NCI-H524 treated with DMSO at 0.1 percent for 48 hours (cell line): Measurements from ENCODE around the gene BTBD8.

Source experiments
- DNase-seq: peaks from one replicate; lab custom pipeline; 2025; lab: John Stamatoyannopoulos, UW

Gene BTBD8

DNA sequence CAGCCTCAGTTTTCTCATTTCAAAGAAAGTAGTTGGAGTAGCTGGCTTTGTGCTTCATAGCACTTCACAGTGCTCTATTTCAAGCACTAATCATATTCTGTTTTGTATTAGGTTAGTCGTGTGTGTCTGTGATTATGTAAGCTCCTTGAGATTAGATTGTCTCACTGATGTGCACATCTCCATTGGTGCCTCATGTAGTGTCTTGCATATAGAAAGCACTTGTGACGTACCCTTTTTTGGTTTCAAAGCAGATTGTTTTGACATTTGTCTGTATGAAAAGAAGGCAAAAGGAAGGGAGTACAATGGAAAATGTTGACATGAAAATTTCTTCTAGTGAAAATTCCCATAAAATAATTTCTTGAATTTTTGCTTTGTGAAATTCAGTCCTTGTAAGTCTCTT is 13.9 kb downstream of the BTBD8 start:
- no peak for DNase-seq

DNA sequence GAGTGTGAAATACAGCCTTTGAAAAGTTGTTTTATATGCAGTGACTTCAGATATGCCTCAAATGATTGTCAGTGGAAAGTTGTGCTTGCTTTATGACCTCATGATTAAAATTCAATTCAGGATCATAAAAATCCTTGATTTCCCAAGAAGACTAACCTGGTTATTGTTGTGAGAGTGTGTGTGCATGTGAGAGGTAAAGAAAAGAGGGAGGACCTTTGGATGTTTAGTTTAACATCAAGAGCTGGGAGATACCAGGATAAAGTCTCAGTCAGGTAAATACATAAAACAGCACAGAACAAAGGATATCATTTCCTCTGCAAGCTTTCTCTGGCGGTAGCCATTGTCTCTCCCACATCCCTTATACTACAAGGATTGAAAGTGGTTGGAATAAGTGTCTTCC is 14.4 kb downstream of the BTBD8 start:
- no peak for DNase-seq

DNA sequence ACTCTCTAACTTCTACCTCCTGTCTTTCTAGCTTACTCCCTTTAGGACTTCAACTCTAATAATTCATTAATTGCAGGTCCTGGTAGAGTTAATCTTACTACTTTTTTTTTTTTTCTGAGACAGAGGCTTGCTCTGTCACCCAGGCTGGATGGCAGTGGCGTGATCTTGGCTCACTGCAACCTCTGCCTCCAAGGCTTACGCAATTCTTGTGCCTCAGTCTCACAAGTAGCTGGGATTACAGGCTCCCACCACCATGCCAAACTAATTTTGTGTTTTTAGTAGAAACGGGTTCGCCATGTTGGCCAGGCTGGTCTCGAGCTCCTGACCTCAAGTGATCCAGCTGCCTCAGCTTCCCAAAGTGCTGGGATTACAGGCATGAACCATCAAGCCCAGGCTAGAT is 15.7 kb downstream of the BTBD8 start:
- no peak for DNase-seq

DNA sequence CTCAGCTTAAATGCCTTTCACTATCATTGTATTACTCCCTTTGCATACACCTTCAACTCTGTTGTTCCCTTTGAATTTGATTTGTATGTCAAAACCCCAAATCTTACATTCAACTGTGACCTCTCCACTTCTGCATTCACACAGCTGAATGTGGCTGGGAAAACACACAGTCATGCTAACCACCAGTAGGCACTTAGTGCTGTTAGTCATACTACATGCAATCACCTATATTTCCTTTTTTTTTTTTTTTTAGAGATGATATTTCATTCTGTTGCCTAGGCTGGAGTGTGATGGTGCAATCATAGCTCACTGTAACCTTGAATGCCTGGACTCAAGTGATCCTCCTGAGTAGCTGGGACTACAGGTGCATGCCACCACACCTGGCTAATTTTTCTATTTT is 16.2 kb downstream of the BTBD8 start:
- DNase-seq: no peak

DNA sequence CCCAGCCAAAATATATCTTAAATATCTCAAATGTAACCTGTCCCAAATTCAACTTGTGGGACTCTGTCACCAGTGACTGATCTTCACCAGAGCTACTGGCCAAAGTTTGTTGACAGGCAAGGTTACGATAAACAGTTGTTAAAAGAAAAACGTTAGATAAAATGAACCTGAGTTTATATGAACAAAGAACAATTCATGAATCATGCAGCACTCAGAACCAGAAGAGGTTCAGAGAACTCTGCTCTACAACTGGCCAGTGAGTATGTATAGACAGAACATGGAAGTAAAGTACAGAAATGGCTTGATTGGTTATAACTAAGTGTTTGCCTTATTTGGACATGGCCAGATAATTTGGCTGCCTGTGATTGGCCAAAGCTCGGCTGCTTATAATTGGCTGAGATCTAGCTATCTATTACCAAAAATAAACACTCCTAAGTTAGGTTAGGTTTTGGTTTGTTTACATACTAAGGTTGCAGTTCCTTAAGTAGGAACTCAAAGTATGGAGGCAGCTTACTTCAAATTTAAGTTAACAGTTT is 25.5 kb downstream of the BTBD8 start:
- no peak for DNase-seq

DNA sequence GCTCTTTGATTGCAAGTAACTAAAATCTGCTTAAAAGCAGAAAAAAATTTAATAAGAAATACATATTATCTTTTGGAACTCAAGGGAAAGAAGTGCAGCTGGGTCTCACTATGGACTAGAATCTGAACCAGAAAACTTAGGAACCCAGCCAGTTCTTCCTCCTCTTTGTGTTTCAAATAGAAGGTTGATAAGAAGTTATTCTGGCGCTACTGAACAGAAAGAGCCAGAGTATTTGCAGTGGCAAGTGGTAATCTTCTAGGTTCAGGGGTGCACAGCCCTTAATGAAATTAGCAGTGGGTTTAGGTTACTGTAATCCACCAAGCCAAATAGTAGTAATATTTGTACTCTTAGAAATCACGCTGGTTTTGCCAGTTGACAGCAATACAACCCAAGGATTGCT is 28.5 kb downstream of the BTBD8 start:
- no peak for DNase-seq

DNA sequence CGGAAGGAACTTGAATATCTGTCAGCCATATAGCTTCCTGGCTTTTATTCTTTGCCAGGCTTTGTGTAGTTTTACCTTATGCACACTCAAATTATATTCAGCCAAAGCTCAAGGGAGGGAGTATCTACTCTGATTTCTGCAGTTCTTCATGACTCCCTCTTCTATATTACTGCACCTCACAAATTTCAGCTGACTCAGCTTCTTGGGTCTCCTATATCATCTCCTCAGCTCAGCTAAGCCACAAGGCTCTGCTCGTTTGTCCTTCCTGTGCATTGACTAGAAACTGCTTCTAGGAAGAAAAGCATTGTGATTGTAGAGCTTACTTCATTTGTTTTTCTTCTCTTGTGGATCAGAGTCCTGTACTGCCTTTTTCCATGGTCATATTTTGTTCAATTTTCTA is 37.4 kb downstream of the BTBD8 start:
- no peak for DNase-seq

DNA sequence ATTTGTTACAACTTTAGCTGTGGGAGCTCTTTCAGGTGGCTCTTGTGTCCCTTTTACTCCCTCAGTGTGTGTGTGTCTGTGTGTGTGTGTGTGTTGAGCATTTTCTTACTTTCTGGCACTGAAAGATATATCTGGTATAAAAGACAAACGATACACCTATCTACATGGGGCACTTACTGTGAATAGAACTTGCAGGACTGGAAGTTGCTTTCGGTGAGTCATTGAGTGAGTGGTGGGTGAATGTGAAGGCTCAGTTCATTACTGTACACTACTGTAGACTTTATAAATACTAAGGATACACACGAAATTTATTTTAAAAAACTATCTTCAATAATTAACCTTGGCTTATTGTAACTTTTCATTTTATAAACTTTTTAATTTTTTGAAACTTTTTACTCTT is 38.7 kb downstream of the BTBD8 start:
- no peak for DNase-seq

DNA sequence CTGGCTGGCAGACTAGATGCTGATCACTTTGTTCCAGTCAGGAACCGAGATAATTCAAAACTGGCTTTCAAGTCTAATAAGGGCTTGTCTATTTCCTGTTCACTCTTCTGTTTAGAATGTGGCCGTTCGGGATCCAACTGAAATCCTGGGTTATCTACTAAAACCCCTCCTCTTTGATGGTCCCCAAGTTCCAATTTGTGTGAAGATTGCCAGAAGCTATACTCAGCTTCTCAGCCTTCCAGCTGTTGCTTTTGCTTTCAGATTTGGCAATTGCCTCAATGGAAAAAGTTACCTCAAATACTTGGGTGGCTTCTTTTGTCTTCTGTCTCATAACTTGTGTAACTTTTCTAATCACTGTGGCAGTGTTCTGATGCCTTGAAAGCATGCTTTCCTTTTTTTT is 43.7 kb downstream of the BTBD8 start:
- DNase-seq: no peak

DNA sequence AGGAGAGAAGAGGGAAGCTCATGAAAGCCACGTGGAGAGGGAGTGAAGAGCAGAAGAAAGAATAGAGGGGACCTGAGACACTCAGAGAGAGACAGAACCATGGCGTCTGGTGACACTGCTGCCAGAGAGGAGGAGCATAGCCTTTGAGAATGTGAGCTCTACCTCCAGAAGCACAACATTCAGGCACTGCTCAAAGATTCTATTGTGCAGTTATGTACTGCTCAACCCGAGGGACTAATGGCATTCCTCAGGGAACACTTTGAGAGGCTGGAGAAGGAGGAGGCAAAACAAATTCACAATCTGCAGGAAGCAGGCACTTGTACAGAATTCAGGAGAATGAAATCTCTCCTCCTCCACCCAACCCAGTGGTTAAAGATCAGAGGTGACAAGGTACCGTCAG is 45.1 kb downstream of the BTBD8 start:
- no peak for DNase-seq

DNA sequence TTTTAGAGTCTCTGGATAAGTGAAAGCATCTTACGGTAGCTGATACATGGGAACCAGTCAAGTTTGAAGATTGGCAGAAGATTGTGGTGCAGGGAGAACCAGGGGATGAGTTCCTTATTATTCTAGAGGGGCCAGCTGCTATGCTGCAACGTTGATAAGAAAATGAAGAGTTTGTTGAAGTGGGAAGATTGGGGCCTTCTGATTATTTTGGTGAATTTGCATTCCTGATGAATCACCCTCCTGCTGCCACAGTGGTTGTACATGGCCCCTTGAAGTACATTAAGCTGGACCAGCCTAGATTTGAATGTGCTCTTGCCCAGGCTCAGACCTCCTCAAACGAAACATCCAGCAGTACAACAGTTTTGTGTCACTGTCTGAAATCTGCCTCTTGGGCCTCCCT is 45.9 kb downstream of the BTBD8 start:
- DNase-seq: no peak

DNA sequence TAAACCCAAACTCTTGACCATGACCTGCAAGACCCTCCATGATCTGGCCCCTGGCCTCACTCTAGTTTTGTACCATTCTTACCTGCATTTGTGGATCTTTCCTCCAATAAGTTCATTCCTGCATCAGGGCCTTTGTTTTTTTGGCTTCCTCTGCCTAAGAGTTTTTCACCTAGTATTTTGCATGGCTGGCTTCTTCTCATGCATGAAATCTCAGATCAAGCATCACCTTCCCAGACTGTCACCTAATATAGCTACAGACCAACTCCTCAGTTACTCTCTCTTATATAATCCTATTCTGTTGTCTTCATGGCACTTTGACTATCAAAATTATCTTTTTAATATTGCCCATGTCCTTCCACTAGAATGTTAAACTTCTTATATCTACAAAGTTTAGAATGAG is 54.2 kb downstream of the BTBD8 start:
- DNase-seq: no peak

DNA sequence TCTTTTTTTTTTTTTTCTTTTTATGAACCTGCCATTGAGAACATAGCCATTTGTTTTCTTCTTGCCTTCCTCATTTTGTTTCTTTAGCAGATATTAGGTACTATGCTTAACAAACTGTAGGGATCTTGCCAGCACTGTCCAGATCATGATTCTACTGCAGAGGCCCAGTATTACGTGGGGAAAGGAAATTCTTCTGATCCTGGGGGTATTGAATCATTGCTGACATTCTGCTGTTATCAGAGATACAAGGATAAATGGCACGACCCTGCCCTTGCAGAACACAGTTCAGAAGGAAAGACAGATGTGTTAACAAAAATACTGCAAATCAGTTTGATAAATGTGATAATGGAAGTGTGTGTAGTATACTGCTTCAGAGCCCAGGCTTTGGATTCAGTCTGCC is 56.2 kb downstream of the BTBD8 start:
- DNase-seq: no peak

DNA sequence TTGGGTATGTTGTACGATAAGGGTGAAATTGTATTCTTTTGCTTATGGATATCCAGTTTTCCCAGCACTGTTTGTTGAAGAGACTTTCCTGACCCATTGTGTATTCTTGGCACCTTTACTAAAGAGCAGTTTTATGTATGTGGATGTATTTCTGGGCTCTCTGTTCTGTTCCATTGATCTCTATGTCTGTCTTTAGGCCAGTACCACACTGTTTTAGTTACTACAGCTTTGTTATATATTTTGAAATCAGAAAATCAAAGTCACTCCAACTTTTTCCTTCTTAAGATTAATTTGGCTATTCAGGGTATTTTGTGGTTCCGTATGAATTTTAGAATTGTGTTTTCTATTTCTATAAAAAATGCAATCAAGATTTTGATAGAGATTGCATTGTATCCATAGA is 74.8 kb downstream of the BTBD8 start:
- no peak for DNase-seq

DNA sequence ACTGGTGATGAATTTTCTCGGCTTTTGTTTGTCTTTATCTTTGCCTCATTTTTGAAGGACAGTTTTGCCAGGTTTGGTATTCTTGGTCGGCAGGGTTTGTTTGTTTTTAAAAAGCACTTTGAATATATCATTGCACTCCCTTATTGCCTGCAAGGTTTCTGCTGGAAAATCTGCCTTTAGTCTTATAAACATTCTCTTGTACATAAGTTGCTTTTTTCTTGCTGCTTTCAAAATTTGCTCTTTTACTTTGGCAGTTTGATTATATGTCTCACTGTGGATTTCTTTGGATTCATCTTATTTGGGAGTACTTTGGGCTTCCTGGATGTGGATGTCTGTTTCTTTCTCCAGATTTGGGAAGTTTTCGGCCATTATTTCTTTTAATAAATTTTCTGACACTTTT is 79.4 kb downstream of the BTBD8 start:
- DNase-seq: no peak

DNA sequence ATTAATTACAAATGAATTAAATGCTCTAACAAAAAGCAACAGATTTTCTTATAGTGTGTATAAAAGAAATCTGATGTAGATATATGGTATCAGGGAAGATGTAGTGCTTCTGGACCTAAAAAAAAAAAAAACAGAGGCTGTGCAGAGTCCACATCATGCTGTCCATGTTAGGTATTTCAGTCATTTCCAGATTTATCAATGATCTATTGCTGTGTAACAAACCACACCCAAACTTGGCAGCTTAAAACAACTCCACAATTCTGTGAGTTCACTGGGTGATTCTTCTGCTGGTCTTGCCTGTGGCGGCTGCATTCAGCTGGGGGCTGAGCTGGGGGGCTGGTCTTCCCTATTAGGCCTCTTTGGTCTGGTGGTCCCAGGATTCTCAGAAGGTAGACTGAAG is 85.2 kb downstream of the BTBD8 start:
- DNase-seq: no peak

DNA sequence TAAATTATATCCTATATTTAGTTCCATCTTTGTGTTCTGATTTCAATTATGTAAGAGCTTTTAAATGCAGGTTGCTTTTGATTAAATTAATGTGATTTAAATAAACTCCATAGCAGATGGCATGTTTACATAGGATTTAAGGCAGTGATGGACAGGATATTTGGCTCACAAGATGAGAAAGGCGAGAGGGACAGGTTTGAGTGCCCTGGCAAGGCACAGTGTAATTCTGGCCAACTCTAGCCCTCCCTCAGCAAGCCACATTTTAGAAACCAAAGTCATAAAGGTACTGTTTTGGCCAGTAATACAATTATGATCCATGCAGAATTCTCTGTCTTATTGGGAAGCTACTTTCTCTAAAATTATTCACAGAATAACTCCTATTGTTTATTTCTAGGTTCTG is 87.0 kb downstream of the BTBD8 start:
- peak; percentile 18 for DNase-seq

DNA sequence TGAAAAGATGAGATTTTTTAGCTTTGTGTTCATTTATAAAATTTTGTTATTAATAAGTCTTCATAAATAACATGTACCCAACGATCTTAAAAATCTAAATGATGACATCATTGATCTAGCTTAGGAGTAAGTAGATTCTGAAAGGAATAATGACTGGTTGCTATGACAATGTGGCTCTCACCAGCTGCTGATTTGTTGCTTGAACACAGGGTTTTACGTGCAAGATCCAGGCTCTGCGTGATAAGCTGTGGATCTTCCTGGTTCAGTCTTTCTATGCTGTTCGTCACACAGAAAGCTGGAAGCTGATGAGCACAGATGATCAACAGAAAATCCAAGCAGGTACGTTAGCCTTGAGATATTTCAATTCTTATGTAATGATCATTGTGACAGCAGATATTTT is 88.5 kb downstream of the BTBD8 start:
- DNase-seq: peak; percentile 67

DNA sequence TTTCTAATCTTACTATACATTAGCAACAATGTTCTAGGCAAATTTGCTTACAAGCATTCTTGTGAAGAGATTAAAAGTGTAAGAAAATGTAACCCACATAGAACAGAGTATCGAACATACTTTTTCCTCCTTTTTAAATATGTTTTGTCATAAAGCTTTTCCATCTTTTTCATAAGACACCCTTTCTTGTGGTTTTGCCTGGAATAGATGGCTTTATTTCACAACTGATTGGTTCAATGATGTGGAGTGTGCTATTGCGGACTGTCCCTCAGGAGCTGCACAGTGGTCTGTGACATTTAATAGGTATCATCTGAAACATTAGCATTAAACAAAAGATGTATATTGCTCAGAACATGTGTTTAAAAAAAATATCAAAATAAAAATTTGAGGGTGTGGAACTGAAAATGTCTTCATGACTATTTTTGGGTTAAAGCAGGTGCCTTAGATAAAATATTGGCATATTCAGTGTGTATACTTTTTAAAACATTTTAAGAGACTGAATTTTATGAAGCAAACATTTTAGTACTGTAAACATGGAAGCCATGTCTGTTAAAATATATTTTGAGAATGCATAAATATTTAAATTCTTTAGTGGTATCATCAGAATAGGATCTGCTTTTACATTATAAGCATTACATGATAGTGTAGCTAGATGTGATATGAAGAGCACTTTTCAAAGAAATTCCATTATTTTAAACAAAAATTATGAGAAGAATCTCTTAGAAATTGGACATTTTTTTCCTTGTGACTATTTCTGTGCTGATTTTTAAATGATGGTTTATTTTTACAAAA is 89.3 kb downstream of the BTBD8 start:
- no peak for DNase-seq

DNA sequence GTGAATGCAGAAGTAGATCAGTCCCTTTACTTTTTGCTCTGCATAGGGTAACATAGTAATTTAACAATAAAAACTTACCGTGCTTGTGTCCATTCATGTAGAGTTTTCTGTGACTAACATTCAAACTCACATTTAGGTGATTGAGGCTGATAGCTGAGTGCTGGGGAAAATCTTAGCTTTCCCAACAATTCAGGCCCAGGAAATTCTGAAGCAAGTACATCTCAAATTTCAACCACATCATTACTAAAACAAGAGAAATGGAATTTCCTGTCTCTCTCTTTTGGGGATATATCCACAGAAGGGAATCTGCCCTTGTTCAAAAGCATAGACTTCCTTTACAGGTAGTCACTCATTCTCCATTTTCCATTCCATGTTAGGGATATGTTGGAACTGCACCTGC is 104.5 kb downstream of the BTBD8 start:
- DNase-seq: no peak

DNA sequence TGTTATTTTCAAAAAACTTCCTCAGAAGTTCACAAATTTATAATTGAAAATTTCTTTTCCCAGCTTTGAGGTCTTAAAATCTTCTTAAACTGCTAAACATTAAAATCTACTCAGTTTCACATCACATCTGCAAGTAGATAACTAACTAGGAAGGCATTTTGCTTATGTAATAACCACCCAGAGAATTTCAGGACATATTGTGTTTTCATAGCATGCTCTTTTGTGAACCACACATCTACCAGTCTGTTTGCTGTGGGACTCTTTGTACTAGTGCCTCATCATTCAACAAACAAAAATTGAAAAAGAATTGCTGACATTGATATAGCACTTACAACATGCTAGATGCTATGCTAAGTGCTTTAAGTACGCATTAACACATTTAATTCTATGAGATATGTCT is 105.9 kb downstream of the BTBD8 start:
- no peak for DNase-seq

DNA sequence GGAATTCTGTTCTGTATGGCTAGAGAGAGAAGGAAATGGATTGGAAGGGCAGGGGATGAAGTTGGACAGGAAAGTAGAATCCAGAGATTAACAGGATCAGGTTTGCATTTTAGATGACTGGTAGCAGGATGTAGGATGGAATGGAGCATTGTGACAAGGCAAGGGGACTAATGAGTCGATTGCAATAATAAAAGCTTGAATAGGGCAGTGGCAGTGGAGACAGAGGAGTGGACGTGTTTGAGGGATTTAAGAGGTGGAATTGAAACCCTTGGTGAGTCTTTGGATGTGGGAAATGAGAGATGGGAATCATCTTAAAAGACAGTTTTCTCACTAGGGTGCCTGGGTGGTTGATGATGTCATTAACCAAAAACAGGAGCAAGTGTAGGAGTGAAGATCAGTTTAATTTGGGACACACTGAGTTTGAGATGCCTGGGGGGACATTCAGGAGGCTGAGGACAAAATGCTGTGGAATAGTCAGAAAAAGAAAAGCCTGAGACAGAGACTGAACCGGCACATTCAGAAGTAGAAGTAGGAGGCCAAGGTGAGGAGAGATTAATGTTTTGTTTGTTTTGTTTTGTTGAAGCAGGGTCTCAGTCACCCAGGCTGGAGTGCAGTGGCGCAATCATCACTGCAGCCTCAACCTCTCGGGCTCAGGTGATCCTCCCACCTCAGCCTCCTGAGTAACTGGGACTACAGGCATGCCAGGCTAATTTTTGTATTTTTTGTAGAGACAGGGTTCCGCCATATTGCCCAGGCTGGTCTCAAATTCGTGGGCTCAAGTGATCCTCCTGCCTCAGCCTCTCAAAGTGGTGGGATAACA is 108.5 kb downstream of the BTBD8 start:
- no peak for DNase-seq

DNA sequence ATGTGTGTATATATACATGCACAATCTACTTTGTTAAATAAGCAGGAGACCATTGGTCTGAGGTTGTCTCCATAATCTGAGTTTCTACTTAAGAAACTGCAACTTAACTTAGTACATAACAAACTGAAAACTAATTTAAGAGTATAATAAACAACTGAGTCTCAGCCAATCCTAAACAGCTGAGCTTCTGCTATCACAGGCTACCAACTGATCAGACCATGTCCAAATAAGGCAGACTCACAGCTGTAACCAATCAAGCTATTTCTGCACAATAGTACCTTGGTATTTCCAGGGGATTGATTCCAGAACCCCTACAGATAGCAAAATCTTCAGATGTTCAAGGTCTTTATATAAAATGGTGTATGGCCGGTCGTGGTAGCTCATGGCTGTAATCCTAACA is 111.6 kb downstream of the BTBD8 start:
- no peak for DNase-seq
